Liver (tissue), 9 donors: ENCODE data around the gene RANBP6. TPM values are rescaled to one million over a fixed set of nuclear protein-coding genes. Genes with fewer than 3 reads are reported as not detected.

Experiments
- DNase-seq: peaks from one replicate; pipeline ENCODE4 v3.0.0-alpha.2; 2017; ENCODE audit warnings: low spot score
- H3K27ac ChIP-seq, 2 donors: one replicate each; pipeline ENCODE4 v1.7.0; 2013; ENCODE audit warnings: inconsistent platforms in 2 of 2, low read length in 2 of 2, control low read depth in 1 of 2, low read depth in 1 of 2, mild to moderate bottlenecking in 1 of 2
- H3K27me3 ChIP-seq, 4 donors: one replicate each; pipeline versions ENCODE4 v1.6.1 to v1.7.0; 2013; ENCODE audit warnings: low read length in 3 of 4, inconsistent platforms in 1 of 4, mild to moderate bottlenecking in 1 of 4, moderate library complexity in 1 of 4; ENCODE audit not compliant: control insufficient read depth in 4 of 4, insufficient read depth in 4 of 4
- H3K36me3 ChIP-seq, 4 donors: one replicate each; pipeline versions ENCODE4 v1.6.1 to v1.7.0; 2013; ENCODE audit warnings: low read length in 3 of 4, mild to moderate bottlenecking in 3 of 4, low read depth in 1 of 4, moderate library complexity in 1 of 4; ENCODE audit not compliant: control insufficient read depth in 4 of 4, insufficient read depth in 3 of 4
- H3K4me1 ChIP-seq, 4 donors: one replicate each; pipeline versions ENCODE4 v1.6.1 to v1.7.0; 2013; ENCODE audit warnings: low read length in 3 of 4, mild to moderate bottlenecking in 3 of 4, moderate library complexity in 1 of 4; ENCODE audit not compliant: control insufficient read depth in 4 of 4, insufficient read depth in 4 of 4
- H3K4me3 ChIP-seq, 3 donors: one replicate each; pipeline versions ENCODE4 v1.6.1 to v1.7.0; 2013; ENCODE audit warnings: low read length in 3 of 3, control low read depth in 1 of 3, low read depth in 1 of 3, mild to moderate bottlenecking in 1 of 3
- H3K9ac ChIP-seq, 2 donors: one replicate each; pipeline ENCODE4 v1.7.0; 2013; ENCODE audit warnings: low read length in 2 of 2, mild to moderate bottlenecking in 2 of 2, moderate library complexity in 2 of 2, control low read depth in 1 of 2, low read depth in 1 of 2
- H3K9me3 ChIP-seq, 4 donors: one replicate each; pipeline versions ENCODE4 v1.6.1 to v1.7.0; 2013; ENCODE audit warnings: low read length in 3 of 4; ENCODE audit not compliant: control insufficient read depth in 4 of 4
- EGR1 ChIP-seq, 2 donors: IDR thresholded peaks; 2 replicates each; pipeline ENCODE4 v1.6.1; 2016 to 2018; ENCODE audit warnings: antibody characterized with exemption in 2 of 2, low read depth in 2 of 2
- FOXA1 ChIP-seq: IDR thresholded peaks from 2 replicates; pipeline ENCODE4 v1.6.1; 2016; ENCODE audit warnings: antibody characterized with exemption
- FOXA2 ChIP-seq: IDR thresholded peaks from 2 replicates; pipeline ENCODE4 v1.6.1; 2016; ENCODE audit warnings: antibody characterized with exemption
- GABPA ChIP-seq, 2 donors: IDR thresholded peaks in 1 of 2; conservative IDR thresholded peaks in 1 of 2; 2 replicates each; pipeline ENCODE4 v1.6.1; 2016; ENCODE audit warnings: antibody characterized with exemption in 2 of 2, mild to moderate bottlenecking in 1 of 2, moderate library complexity in 1 of 2
- HNF4A ChIP-seq, 2 donors: conservative IDR thresholded peaks; 2 replicates each; pipeline ENCODE4 v1.6.1; 2016; ENCODE audit warnings: antibody characterized with exemption in 2 of 2, mild to moderate bottlenecking in 2 of 2
- HNF4G ChIP-seq: IDR thresholded peaks from 2 replicates; pipeline ENCODE4 v1.6.1; 2016; ENCODE audit warnings: antibody characterized with exemption
- JUND ChIP-seq, 2 donors: IDR thresholded peaks; 2 replicates each; pipeline ENCODE4 v1.6.1; 2016; ENCODE audit warnings: antibody characterized with exemption in 2 of 2
- MAX ChIP-seq: IDR thresholded peaks from 2 replicates; pipeline ENCODE4 v1.6.1; 2016; ENCODE audit warnings: antibody characterized with exemption
- NR2F2 ChIP-seq: IDR thresholded peaks from 2 replicates; pipeline ENCODE4 v1.6.1; 2016; ENCODE audit warnings: antibody characterized with exemption
- RXRA ChIP-seq, 2 donors: IDR thresholded peaks; 2 replicates each; pipeline ENCODE4 v1.6.1; 2017 to 2018; ENCODE audit warnings: antibody characterized with exemption in 2 of 2, mild to moderate bottlenecking in 1 of 2
- SP1 ChIP-seq: IDR thresholded peaks from 2 replicates; pipeline ENCODE4 v1.6.1; 2018; ENCODE audit warnings: antibody characterized with exemption, mild to moderate bottlenecking
- YY1 ChIP-seq: IDR thresholded peaks from 2 replicates; pipeline ENCODE4 v1.6.1; 2016; ENCODE audit warnings: antibody characterized with exemption, mild to moderate bottlenecking
- WGBS: extraction: QIAGEN DNeasy Blood & Tissue Kit; methylation state at CpG from one replicate; pipeline ENCODE4 v1.1.7; 2013; 5-methylcytosine and 5-hydroxymethylcytosine counted together
- polyA plus RNA-seq, 2 donors: library from polyadenylated mRNA; stranded (reverse) in 1 of 2; unstranded in 1 of 2; fragments of 200-250 nt in 1 of 2; fragments of >200 nt in 1 of 2; fragmentation: Nextera tagmentation in 1 of 2; extraction: Ambion mirVana in 1 of 2; gene quantifications; one replicate each; pipeline versions ENCODE4 v1.2.1 to v1.2.3, GENCODE V29; 2013 to 2015
- total RNA-seq, 2 donors: library from RNA; depleted of rRNA; stranded (reverse); fragments of >200 nt; gene quantifications; one replicate each; pipeline ENCODE4 v1.2.3, GENCODE V29; 2014
- TF ChIP-seq, protein P1 (sequence below): IDR thresholded peaks from 2 replicates; pipeline ENCODE4 v1.6.1; 2016; ENCODE audit warnings: antibody characterized with exemption
- TF ChIP-seq, protein P2 (sequence below): fragments of 150-350 bp; IDR thresholded peaks from 2 replicates; pipeline ENCODE4 v1.5.1; 2017; ENCODE audit warnings: improper control_type of control experiment, low read depth, low read length; ENCODE audit not compliant: missing input control
- TF ChIP-seq, protein P3 (sequence below): IDR thresholded peaks from 2 replicates; pipeline ENCODE4 v1.6.1; 2016; ENCODE audit warnings: antibody characterized with exemption
- TF ChIP-seq, protein P4 (sequence below): IDR thresholded peaks from 2 replicates; pipeline ENCODE4 v1.6.1; 2016; ENCODE audit warnings: antibody characterized with exemption, mild to moderate bottlenecking
- donor health status: healthy.
- donor health status: healthy.
- donor health status: healthy.
- donor health status: healthy.
- donor health status: healthy.

Gene RANBP6
- total and polyA plus RNA-seq, 4 donors, result 6.2 to 15.9 (median 11.1) TPM

GRCh38 chr9:6014670-6015270 is 654 bp downstream of the RANBP6 start:
- peak overlapping the region; percentile 61 to 91 (median 78) for H3K4me3 ChIP-seq
- no peaks in the 10 kb centered on the region for H3K27me3 ChIP-seq
- H3K9me3 ChIP-seq, result no peaks in the 10 kb centered on the region
- peaks cover 0 to 25% (median 11%) of the 10 kb centered on the region in 4 donors for H3K4me1 ChIP-seq
- WGBS, result 37% methylated on average over 9 of the region's 9 CpGs
- peak overlapping the region; percentile 51 to 65 for H3K27ac ChIP-seq
- TF ChIP-seq, protein P1, sequence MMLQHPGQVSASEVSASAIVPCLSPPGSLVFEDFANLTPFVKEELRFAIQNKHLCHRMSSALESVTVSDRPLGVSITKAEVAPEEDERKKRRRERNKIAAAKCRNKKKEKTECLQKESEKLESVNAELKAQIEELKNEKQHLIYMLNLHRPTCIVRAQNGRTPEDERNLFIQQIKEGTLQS, result no peak
- TF ChIP-seq YY1 (no peak), GABPA (IDR thresholded peaks at IDR 0.05 in 1 of 2, conservative IDR thresholded peaks at IDR 0.05 in 1 of 2) (no peak), EGR1 (IDR thresholded peaks at IDR 0.05; ENCODE audit: low read depth in 2 of 2) (no peak), RXRA (IDR thresholded peaks at IDR 0.05) (no peak), HNF4A (conservative IDR thresholded peaks at IDR 0.05) (no peak), HNF4G (no peak)
- TF ChIP-seq, protein P2, sequence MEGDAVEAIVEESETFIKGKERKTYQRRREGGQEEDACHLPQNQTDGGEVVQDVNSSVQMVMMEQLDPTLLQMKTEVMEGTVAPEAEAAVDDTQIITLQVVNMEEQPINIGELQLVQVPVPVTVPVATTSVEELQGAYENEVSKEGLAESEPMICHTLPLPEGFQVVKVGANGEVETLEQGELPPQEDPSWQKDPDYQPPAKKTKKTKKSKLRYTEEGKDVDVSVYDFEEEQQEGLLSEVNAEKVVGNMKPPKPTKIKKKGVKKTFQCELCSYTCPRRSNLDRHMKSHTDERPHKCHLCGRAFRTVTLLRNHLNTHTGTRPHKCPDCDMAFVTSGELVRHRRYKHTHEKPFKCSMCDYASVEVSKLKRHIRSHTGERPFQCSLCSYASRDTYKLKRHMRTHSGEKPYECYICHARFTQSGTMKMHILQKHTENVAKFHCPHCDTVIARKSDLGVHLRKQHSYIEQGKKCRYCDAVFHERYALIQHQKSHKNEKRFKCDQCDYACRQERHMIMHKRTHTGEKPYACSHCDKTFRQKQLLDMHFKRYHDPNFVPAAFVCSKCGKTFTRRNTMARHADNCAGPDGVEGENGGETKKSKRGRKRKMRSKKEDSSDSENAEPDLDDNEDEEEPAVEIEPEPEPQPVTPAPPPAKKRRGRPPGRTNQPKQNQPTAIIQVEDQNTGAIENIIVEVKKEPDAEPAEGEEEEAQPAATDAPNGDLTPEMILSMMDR, result no peak
- TF ChIP-seq, protein P3, sequence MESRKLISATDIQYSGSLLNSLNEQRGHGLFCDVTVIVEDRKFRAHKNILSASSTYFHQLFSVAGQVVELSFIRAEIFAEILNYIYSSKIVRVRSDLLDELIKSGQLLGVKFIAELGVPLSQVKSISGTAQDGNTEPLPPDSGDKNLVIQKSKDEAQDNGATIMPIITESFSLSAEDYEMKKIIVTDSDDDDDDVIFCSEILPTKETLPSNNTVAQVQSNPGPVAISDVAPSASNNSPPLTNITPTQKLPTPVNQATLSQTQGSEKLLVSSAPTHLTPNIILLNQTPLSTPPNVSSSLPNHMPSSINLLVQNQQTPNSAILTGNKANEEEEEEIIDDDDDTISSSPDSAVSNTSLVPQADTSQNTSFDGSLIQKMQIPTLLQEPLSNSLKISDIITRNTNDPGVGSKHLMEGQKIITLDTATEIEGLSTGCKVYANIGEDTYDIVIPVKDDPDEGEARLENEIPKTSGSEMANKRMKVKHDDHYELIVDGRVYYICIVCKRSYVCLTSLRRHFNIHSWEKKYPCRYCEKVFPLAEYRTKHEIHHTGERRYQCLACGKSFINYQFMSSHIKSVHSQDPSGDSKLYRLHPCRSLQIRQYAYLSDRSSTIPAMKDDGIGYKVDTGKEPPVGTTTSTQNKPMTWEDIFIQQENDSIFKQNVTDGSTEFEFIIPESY, result no peak
- TF ChIP-seq, protein P4, sequence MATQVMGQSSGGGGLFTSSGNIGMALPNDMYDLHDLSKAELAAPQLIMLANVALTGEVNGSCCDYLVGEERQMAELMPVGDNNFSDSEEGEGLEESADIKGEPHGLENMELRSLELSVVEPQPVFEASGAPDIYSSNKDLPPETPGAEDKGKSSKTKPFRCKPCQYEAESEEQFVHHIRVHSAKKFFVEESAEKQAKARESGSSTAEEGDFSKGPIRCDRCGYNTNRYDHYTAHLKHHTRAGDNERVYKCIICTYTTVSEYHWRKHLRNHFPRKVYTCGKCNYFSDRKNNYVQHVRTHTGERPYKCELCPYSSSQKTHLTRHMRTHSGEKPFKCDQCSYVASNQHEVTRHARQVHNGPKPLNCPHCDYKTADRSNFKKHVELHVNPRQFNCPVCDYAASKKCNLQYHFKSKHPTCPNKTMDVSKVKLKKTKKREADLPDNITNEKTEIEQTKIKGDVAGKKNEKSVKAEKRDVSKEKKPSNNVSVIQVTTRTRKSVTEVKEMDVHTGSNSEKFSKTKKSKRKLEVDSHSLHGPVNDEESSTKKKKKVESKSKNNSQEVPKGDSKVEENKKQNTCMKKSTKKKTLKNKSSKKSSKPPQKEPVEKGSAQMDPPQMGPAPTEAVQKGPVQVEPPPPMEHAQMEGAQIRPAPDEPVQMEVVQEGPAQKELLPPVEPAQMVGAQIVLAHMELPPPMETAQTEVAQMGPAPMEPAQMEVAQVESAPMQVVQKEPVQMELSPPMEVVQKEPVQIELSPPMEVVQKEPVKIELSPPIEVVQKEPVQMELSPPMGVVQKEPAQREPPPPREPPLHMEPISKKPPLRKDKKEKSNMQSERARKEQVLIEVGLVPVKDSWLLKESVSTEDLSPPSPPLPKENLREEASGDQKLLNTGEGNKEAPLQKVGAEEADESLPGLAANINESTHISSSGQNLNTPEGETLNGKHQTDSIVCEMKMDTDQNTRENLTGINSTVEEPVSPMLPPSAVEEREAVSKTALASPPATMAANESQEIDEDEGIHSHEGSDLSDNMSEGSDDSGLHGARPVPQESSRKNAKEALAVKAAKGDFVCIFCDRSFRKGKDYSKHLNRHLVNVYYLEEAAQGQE, result no peak
- H3K9ac ChIP-seq, result peak overlapping the region; percentile 70 to 93
- DNase-seq, result no peak
- peaks cover 0 to 2% (median 0%) of the 10 kb centered on the region in 4 donors for H3K36me3 ChIP-seq

- Histone ChIP-seq H3K36me3 (peaks cover 0 to 8% (median 1%) of the 10 kb centered on the region in 4 donors), H3K4me3 (peak overlapping the region; percentile 50 to 96 (median 57)), H3K9ac (peak overlapping the region; percentile 83 to 92), H3K27ac (peak overlapping the region; percentile 81 to 90), H3K9me3 (no peaks in the 10 kb centered on the region), H3K4me1 (peaks cover 1 to 32% (median 20%) of the 10 kb centered on the region in 4 donors), H3K27me3 (no peaks in the 10 kb centered on the region)
- peak; percentile 98 for DNase-seq
- WGBS, result under 1% methylated on average over 40 of the region's 40 CpGs
- no peak for TF ChIP-seq NR2F2
- TF ChIP-seq, protein P2, result no peak
- TF ChIP-seq, protein P1, result peak; percentile 65
- no peak for TF ChIP-seq FOXA1
- peak; percentile 15 for TF ChIP-seq MAX
- peak in 1 of 2 donors; percentile 15 for TF ChIP-seq RXRA (IDR thresholded peaks at IDR 0.05)
- no peak for TF ChIP-seq HNF4G
- TF ChIP-seq FOXA2, result no peak
- TF ChIP-seq JUND (IDR thresholded peaks at IDR 0.05), result peak; percentile 16 to 27
- TF ChIP-seq SP1, result no peak
- TF ChIP-seq, protein P3, result peak; percentile 38
Observed at GRCh38 chr9:6008169-6008979, 7.0 kb downstream of the RANBP6 start.
